Dendritic cell treated with granulocyte-macrophage colony-stimulating factor and Interleukin-4, amounts not matched to agents 40 ng/mL and 50 ng/mL, for 4 days (primary cell): ENCODE results near the gene ATP5PB.

Source experiments
- H3K27ac Mint-ChIP-seq: one replicate; pipeline ENCODE4 v1.8.0; 2022; ENCODE audit warnings: mild to moderate bottlenecking, mixed read lengths
- H3K27me3 Mint-ChIP-seq: one replicate; pipeline ENCODE4 v1.8.0; 2022; ENCODE audit warnings: mild to moderate bottlenecking, mixed read lengths
- H3K36me3 Mint-ChIP-seq: one replicate; pipeline ENCODE4 v1.8.0; 2022; ENCODE audit warnings: low read depth, mixed read lengths
- H3K4me1 Mint-ChIP-seq: one replicate; pipeline ENCODE4 v1.8.0; 2022; ENCODE audit warnings: low read depth, mixed read lengths
- H3K4me3 Mint-ChIP-seq: one replicate; pipeline ENCODE4 v1.8.0; 2022; ENCODE audit warnings: mild to moderate bottlenecking, moderate library complexity, mixed read lengths
- H3K9me3 Mint-ChIP-seq: one replicate; pipeline ENCODE4 v1.8.0; 2022; ENCODE audit warnings: mixed read lengths
- intact Hi-C: fragments of 100-400 bp; cut with micrococcal nuclease; formaldehyde crosslinking; loops from one replicate; pipeline ENCODE4 v1.15.0; 2022

Gene ATP5PB, protein sequence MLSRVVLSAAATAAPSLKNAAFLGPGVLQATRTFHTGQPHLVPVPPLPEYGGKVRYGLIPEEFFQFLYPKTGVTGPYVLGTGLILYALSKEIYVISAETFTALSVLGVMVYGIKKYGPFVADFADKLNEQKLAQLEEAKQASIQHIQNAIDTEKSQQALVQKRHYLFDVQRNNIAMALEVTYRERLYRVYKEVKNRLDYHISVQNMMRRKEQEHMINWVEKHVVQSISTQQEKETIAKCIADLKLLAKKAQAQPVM

DNA sequence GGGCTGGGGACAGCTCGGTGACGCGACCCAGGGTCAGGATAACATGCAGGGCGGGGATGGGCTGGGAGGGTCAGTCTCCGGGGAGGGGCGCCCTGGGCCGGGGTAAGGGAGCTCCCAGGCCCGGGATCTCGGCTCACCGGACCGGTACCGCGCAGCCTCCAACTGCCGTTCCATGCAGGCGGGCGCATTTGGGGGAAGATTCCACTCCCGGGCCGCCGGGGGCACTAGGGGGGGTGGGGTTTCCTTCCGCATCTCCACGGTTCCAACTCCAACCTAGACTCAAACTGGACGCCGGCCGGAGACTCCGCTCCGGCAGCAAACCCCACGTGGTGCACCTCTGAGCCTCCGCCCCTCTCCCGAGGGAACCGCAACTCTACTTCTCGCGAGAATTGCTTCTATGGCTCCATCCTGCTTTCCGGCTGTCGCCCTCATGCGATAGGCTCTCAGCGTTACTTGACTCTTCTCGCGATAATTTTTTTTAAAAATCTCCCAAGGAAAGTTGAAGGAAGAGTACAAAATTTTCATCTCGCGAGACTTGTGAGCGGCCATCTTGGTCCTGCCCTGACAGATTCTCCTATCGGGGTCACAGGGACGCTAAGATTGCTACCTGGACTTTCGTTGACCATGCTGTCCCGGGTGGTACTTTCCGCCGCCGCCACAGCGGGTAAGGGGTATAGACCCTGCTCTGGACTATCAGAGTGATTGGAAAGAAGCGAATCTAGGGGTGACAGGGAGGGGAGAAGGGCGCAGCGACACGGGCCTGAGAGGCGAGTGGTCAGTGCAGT lies at the start of gene ATP5PB, which contains the start of gene WDR77:
Gene ATP5PB, plus strand, starts transcription at position 547 of the 785 bp plus-strand sequence. Its CDS starts 78 bp downstream, at position 625.
Gene WDR77, minus strand, starts transcription at position 339 of the 785 bp plus-strand sequence. Its CDS starts 87 bp downstream, at position 252.
- Mint-ChIP-seq H3K36me3 (peaks cover 80% of the 10 kb centered on the region), H3K4me3 (peak within 1 kb of the TSS; percentile 100), H3K27me3 (no peaks in the 10 kb centered on the region), H3K9me3 (no peaks in the 10 kb centered on the region), H3K27ac (peak within 1 kb of the TSS; percentile 98), H3K4me1 (peaks cover 48% of the 10 kb centered on the region)
- intact Hi-C loops: loop anchor here (1.0 to 2.0 kb wide), 3 partner anchors 22 to 306 kb away; partner anchors contain the start of gene DDX20

DNA sequence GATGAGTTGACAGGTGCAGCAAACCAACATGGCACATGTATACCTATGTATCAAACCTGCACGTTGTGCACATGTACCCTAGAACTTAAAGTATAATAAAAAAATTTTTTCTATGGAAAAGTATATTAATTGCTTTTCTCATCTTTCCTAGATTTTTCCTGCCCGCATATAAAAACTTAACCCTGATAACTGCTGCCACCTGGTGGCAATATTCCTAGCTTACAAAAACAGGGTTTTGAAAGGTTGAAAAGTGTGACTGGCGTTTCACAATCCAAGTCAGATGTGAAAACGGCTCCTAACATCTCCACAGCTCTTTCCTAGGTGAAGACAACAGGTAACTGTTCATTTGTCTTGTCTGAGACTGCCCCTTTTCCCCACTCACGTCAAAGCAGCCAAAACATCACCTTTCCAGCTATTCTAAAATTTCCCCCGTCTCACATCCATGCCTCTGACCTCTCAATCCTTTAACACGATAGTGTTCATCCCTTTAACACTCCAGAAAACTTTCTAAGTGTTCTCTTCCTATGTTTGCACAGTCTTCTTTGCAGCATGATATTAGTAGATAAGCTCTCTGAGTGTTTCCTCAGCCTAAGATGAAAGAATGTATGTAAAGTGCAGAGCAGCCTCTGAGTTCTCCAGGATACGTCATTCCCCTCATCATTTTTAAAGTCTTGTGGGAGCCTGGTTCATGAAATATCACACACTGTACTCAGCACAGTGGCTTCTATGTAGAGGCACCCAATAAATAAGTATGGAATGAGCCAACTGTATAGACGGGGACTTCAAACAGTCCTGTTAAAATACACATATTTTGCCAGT lies 49.3 kb upstream of the ATP5PB start:
- Mint-ChIP-seq H3K27me3 (peaks cover 35% of the 10 kb centered on the region), H3K27ac (no peak overlapping the region), H3K4me1 (peaks cover 6% of the 10 kb centered on the region), H3K9me3 (no peaks in the 10 kb centered on the region), H3K4me3 (no peak overlapping the region), H3K36me3 (no peaks in the 10 kb centered on the region)
- intact Hi-C loops: loop anchor here (1.0 to 2.0 kb wide), 2 partner anchors 177 to 369 kb away; no protein-coding TSS in a partner anchor

- Mint-ChIP-seq H3K9me3 (no peaks in the 10 kb centered on the region), H3K4me1 (peaks cover 11% of the 10 kb centered on the region), H3K27me3 (peaks cover 33% of the 10 kb centered on the region), H3K4me3 (no peak overlapping the region), H3K27ac (no peak overlapping the region), H3K36me3 (no peaks in the 10 kb centered on the region)
- intact Hi-C loops: no loop called here
These were observed 47.2 kb upstream of the ATP5PB start for GRCh38 chr1:111402083-111402482.

- Mint-ChIP-seq H3K27me3 (peaks cover 24% of the 10 kb centered on the region), H3K4me1 (peaks cover 11% of the 10 kb centered on the region), H3K27ac (no peak overlapping the region), H3K36me3 (no peaks in the 10 kb centered on the region), H3K9me3 (no peaks in the 10 kb centered on the region), H3K4me3 (no peak overlapping the region)
- intact Hi-C loops: no loop called here
These were observed 44.7 kb upstream of the ATP5PB start for GRCh38 chr1:111404588-111404987.

DNA sequence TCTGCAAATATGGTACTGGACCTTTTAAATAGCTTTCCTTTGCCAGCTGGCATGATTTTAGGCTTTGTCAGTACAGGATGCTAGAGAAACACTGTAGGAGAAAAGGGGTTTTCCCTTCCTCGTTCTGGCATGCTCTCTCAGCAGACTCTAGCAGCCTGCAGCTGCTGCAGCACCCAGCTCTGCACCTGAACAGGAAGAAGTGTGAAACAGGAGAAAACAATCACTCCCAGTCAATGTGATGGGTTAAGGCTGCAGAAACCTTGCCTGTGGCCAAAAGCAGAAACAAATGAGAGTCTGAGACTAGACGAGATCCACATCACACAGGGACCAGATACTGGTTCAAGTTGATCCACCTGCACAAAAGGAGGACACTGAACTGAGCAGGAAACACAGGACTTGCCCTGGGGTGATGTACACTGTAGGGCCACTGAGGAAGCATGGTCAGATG lies 42.9 kb upstream of the ATP5PB start:
- H3K4me3 Mint-ChIP-seq: no peak overlapping the region
- no peak overlapping the region for H3K27ac Mint-ChIP-seq
- H3K27me3 Mint-ChIP-seq: peaks cover 18% of the 10 kb centered on the region
- intact Hi-C loops: no loop called here
- no peaks in the 10 kb centered on the region for H3K9me3 Mint-ChIP-seq
- peaks cover 4% of the 10 kb centered on the region for H3K4me1 Mint-ChIP-seq
- no peaks in the 10 kb centered on the region for H3K36me3 Mint-ChIP-seq

- H3K9me3 Mint-ChIP-seq: no peaks in the 10 kb centered on the region
- H3K27me3 Mint-ChIP-seq: peaks cover 13% of the 10 kb centered on the region
- no peak overlapping the region for H3K4me3 Mint-ChIP-seq
- no peak overlapping the region for H3K27ac Mint-ChIP-seq
- peaks cover 4% of the 10 kb centered on the region for H3K4me1 Mint-ChIP-seq
- intact Hi-C loops: no loop called here
- no peaks in the 10 kb centered on the region for H3K36me3 Mint-ChIP-seq
These were observed 42.0 kb upstream of the ATP5PB start for GRCh38 chr1:111407301-111407700.

- no peak overlapping the region for H3K4me3 Mint-ChIP-seq
- H3K4me1 Mint-ChIP-seq: peaks cover 8% of the 10 kb centered on the region
- intact Hi-C loops: no loop called here
- H3K9me3 Mint-ChIP-seq: no peaks in the 10 kb centered on the region
- H3K27ac Mint-ChIP-seq: no peak overlapping the region
- H3K27me3 Mint-ChIP-seq: peaks cover 4% of the 10 kb centered on the region
- H3K36me3 Mint-ChIP-seq: no peaks in the 10 kb centered on the region
These were observed 36.4 kb upstream of the ATP5PB start for GRCh38 chr1:111412839-111413238.

- H3K27ac Mint-ChIP-seq: no peak overlapping the region
- H3K27me3 Mint-ChIP-seq: peaks cover 4% of the 10 kb centered on the region
- intact Hi-C loops: no loop called here
- no peak overlapping the region for H3K4me3 Mint-ChIP-seq
- H3K4me1 Mint-ChIP-seq: peaks cover 8% of the 10 kb centered on the region
- no peaks in the 10 kb centered on the region for H3K9me3 Mint-ChIP-seq
- H3K36me3 Mint-ChIP-seq: no peaks in the 10 kb centered on the region
These were observed 34.5 kb upstream of the ATP5PB start for GRCh38 chr1:111414756-111415155.

- no peak overlapping the region for H3K4me3 Mint-ChIP-seq
- H3K36me3 Mint-ChIP-seq: no peaks in the 10 kb centered on the region
- H3K27ac Mint-ChIP-seq: no peak overlapping the region
- peaks cover 2% of the 10 kb centered on the region for H3K27me3 Mint-ChIP-seq
- H3K4me1 Mint-ChIP-seq: peaks cover 8% of the 10 kb centered on the region
- no peaks in the 10 kb centered on the region for H3K9me3 Mint-ChIP-seq
- intact Hi-C loops: no loop called here
These were observed 33.8 kb upstream of the ATP5PB start for GRCh38 chr1:111415461-111415860.

GRCh38 chr1:111417755-111418154 lies 31.5 kb upstream of the ATP5PB start:
- H3K36me3 Mint-ChIP-seq: no peaks in the 10 kb centered on the region
- H3K27me3 Mint-ChIP-seq: peaks cover under 1% of the 10 kb centered on the region
- H3K9me3 Mint-ChIP-seq: no peaks in the 10 kb centered on the region
- intact Hi-C loops: no loop called here
- H3K27ac Mint-ChIP-seq: no peak overlapping the region
- H3K4me1 Mint-ChIP-seq: peaks cover 8% of the 10 kb centered on the region
- no peak overlapping the region for H3K4me3 Mint-ChIP-seq

GRCh38 chr1:111419037-111419436 lies 30.2 kb upstream of the ATP5PB start:
- Mint-ChIP-seq H3K27ac (no peak overlapping the region), H3K4me3 (no peak overlapping the region), H3K36me3 (no peaks in the 10 kb centered on the region), H3K4me1 (peaks cover 8% of the 10 kb centered on the region), H3K27me3 (no peaks in the 10 kb centered on the region), H3K9me3 (no peaks in the 10 kb centered on the region)
- intact Hi-C loops: no loop called here

- intact Hi-C loops: no loop called here
- peaks cover 8% of the 10 kb centered on the region for H3K4me1 Mint-ChIP-seq
- H3K4me3 Mint-ChIP-seq: no peak overlapping the region
- no peaks in the 10 kb centered on the region for H3K9me3 Mint-ChIP-seq
- no peaks in the 10 kb centered on the region for H3K36me3 Mint-ChIP-seq
- H3K27ac Mint-ChIP-seq: no peak overlapping the region
- no peaks in the 10 kb centered on the region for H3K27me3 Mint-ChIP-seq
These were observed 28.9 kb upstream of the ATP5PB start for GRCh38 chr1:111420377-111420776.

DNA sequence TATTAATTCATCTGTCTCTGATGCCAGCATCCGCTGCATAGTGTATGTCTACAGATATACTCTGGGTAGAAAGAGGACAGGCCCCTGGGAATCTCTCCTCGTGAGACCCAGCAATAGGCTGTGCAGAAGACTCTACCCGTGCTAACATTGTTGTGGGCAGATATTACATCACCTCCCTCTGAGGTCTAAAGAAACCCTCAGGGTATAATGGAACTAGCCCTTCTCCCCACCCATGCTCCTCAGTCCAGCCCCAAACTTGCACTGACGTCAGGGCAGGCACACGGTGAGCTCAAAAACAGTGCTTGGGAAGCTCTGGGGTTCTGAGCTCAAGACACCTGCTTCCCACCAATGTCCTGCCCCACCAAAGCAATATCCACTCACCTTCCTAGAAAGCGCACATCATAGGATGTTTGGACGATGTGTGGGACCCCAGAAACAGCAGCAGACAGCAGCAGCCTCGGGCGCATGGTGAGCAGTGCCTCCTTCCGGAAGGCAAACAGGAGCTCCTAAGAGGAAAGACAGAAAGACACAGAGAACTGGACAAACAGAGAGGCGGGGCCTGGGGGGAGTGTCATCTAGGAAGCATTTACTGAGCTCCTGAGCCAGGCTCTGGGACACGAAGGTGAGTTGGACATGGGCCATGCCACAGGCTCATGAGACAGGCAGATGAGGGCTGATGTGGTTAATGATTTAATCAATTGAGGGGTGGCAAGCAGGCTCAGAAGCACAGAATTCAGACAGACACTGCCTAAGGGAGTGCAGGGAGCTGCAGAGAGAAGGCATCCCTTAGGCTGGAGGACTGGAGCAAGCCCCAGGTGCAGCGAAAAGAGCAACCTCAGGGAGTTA lies 26.5 kb upstream of the ATP5PB start:
- no peak overlapping the region for H3K4me3 Mint-ChIP-seq

More for the DNA sequence above, 26.5 kb upstream of the ATP5PB start:
- H3K27me3 Mint-ChIP-seq: no peaks in the 10 kb centered on the region
- intact Hi-C loops: no loop called here
- H3K4me1 Mint-ChIP-seq: no peaks in the 10 kb centered on the region
- H3K9me3 Mint-ChIP-seq: no peaks in the 10 kb centered on the region
- H3K36me3 Mint-ChIP-seq: no peaks in the 10 kb centered on the region
- H3K27ac Mint-ChIP-seq: no peak overlapping the region
